WI38 (cell line): ENCODE data around the gene JPH2.

Experiments used
- H3K4me3 ChIP-seq: 2 replicates; pipeline ENCODE4 v1.5.1; 2011; ENCODE audit warnings: low read depth, mild to moderate bottlenecking, control low read depth, low read length
- TF ChIP-seq, protein P1 (sequence below): IDR thresholded peaks from 2 replicates; pipeline ENCODE4 v1.5.1; 2012; ENCODE audit warnings: low read depth, mild to moderate bottlenecking, control low read depth, low read length

The JPH2 gene

DNA sequence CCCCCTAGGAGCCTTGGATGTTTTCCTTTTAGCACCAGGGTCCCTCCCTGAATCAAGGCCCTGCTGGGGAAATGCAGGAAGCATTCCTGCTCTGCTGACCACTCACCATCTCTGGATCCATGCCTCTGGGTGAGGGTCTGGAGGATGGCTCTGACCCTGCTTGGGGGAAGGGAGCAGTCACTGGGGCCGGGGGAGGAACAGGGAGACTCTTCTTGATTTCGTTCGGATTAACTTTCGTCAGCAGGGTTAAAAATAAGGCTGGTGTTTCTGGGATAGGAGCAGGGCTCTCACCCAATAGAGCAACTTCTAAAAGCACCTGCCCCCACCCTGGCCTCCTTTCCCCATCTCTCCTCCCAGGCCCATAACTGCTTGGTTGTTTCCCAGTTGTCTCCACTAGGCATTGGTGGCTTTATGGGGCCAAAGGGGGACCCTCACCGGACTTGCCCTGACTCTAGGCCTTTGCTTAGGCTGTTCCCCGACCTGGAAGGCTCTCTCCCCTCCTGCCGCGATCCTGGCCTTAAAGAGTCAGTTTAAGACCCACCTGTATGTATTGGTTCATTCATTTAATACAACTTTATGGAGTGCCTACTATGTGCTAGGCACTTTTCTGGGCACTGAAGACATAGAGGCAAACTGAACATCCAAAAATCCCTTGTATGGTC lies 63.0 kb downstream of the JPH2 start:
- TF ChIP-seq, protein P1, sequence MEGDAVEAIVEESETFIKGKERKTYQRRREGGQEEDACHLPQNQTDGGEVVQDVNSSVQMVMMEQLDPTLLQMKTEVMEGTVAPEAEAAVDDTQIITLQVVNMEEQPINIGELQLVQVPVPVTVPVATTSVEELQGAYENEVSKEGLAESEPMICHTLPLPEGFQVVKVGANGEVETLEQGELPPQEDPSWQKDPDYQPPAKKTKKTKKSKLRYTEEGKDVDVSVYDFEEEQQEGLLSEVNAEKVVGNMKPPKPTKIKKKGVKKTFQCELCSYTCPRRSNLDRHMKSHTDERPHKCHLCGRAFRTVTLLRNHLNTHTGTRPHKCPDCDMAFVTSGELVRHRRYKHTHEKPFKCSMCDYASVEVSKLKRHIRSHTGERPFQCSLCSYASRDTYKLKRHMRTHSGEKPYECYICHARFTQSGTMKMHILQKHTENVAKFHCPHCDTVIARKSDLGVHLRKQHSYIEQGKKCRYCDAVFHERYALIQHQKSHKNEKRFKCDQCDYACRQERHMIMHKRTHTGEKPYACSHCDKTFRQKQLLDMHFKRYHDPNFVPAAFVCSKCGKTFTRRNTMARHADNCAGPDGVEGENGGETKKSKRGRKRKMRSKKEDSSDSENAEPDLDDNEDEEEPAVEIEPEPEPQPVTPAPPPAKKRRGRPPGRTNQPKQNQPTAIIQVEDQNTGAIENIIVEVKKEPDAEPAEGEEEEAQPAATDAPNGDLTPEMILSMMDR = no peak
- no peak overlapping the region for H3K4me3 ChIP-seq

- TF ChIP-seq, protein P1 = no peak
Measured at GRCh38 chr20:44123251-44123650, 63.7 kb downstream of the JPH2 start.

DNA sequence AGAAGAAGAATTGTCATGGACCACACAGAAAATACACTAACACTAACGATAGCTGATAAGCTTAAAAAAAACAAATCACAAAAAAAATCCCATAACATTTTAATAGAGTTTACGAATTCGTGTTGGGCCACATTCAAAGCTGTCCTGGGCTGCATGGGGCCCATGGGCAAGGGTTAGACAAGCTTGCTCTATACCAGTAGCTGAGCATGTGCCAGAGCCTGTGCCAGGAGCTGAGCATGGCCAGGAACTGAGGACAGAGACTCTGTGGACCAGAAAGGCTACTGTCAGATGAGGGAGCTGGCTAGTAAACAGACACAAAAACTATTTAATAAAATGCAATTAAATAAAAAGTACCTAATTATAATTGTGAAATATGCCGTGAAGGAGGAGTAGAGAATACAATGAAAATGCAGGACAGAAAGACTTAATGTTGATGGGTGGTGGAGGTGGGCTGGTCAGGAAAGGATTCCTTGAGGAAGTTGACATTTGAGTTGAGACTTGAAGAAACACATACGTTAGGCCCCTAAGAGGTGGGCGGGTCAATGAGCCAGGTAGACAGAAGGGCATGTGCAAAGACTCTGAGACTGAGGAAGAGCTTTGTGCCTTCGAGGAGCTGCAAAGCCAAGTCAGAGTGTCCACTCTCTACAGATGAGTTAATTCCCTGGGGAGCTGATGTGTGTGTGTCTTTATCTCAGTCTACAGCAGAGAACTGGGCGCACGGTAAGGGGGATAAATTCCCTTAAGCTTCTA lies 66.1 kb downstream of the JPH2 start:
- no peak overlapping the region for H3K4me3 ChIP-seq
- TF ChIP-seq, protein P1 = no peak

More at GRCh38 chr20:44123251-44123650, 63.7 kb downstream of the JPH2 start:
- no peak overlapping the region for H3K4me3 ChIP-seq

- TF ChIP-seq, protein P1 = no peak
- no peak overlapping the region for H3K4me3 ChIP-seq
Measured at GRCh38 chr20:44118185-44119033, 68.6 kb downstream of the JPH2 start.

DNA sequence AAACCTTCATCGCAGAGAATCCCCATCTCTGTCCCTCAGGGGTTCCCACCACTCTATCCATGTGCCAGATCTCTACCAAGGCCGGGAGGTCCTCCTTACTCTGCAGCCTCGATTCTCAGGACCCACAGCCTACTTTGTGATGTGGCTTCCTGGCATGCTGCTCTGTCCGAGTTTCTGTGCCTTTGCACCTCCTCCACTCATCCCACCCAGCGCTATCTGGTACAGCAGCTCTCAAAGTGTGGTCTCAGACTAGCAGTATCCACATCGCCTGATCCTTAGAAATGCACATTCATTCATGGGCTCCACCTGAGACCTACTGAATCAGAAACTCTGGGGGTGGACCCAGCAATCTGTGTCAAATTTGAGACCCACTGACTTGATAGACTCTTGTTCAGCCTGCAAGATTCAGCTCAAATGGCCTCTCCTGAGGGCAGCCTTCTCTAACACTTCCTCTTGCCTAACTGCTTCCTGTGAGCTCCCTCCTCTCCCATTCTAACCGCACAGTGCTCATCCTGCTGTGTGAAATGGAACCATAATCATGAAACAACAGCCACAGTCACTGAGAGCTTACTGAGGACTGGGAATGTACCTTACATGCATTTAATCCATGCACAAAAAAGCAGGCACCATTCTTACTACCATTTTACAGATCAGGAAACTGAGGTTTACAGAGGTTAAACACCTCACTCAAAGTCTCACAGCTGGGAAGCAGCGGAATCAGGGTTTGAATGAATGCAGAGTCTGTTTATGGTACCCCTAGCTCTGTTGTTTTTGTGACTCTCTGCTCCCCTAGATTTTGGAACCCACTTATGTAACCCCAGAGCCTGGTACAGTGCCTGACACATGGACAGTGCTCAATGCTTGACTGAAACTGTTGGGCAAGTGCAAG lies 69.4 kb downstream of the JPH2 start:
- H3K4me3 ChIP-seq = no peak overlapping the region
- TF ChIP-seq, protein P1 = no peak

GRCh38 chr20:44115762-44116644 lies 71.0 kb downstream of the JPH2 start:
- TF ChIP-seq, protein P1 = no peak
- H3K4me3 ChIP-seq = no peak overlapping the region
